Skin of body (tissue), 2 donors: ENCODE measurements around the gene SCGB1A1. TPM values are rescaled to one million over a fixed set of nuclear protein-coding genes. Genes with fewer than 3 reads are reported as not detected.
"Not testable (repeated sequence)": the region's sequence is repeated elsewhere in the genome, so short reads cannot be mapped to it uniquely, and the experiment has no call there.

ENCODE experiments used
- DNase-seq: peaks from one replicate; lab custom pipeline; 2025; lab: John Stamatoyannopoulos, UW
- total RNA-seq: library from RNA; depleted of rRNA; stranded (reverse); fragments of >200 nt; gene quantifications from one replicate; pipeline ENCODE4 v1.2.3, GENCODE V29; 2014

Gene SCGB1A1
- total RNA-seq, 1 donor from 2014 or later: not detected

DNA sequence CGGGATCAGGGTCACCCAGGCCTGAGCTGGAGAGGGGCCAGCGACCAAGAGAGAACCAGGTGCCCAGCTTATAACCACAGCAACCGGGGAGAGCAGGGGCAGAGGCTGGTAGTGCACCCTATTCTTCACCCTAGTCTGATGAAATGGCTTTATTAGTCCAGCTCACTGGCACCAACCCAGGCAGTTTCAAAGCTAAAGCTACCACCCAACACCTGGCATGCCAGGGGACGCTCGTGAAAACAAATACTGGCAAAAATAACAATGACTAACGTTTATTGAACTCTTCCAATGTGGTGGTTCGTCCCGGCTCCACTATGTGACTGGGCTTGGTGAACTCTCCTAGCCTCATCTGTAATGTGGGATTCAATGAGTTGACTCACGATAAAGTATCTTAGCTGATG is 30.6 kb downstream of the SCGB1A1 start:
- DNase-seq: no peak

DNA sequence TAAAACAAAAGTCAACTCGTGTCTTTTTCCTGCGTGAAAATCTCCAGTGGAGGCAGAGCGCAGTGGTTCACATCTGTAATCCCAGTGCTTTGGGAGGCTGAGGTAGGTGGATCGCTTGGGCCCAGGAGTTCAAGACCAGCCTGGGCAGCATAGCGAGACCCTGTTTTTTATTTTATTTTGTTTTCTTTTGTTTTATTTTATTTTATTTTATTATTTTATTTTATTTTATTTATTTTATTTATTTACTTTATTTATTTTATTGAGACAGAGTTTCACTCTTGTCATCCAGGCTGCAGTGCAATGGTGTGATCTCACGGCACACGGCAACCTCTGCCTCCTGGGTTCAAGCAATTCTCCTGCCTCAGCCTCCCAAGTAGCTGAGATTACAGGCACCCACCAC is 31.1 kb downstream of the SCGB1A1 start:
- not testable (repeated sequence) for DNase-seq

DNA sequence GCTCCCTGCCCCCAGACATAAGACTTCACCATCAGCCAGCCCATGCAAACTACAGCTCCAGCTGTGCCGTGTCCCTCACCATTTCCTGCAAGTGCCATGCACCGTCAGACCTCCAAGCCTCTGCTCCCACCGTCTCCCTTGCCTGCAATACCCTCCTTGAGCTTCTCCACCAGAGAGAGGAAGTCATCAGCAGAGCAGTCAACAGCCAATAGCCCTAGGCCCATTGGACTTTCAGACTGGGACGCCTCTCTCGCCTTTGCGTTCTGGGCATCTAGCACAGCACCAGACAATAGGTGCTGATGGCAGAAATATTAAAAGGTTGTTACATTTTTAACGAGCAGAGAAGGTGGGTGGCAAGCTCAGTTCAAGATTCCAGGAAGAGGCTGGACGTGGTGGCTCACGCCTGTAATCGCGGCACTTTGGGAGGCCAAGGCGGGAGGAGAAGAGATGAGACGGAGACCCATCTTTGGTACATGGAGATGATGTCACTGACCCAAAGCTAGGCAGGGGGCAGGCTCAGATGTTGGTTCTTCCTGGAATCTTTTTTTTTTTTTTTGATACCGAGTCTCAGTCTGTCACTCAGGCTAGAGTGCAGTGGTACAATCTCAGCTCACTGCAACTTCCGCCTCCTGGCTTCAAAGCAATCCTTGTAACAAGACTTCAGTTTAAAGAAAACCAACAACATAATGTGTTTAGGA is 31.9 kb downstream of the SCGB1A1 start:
- DNase-seq: no peak

DNA sequence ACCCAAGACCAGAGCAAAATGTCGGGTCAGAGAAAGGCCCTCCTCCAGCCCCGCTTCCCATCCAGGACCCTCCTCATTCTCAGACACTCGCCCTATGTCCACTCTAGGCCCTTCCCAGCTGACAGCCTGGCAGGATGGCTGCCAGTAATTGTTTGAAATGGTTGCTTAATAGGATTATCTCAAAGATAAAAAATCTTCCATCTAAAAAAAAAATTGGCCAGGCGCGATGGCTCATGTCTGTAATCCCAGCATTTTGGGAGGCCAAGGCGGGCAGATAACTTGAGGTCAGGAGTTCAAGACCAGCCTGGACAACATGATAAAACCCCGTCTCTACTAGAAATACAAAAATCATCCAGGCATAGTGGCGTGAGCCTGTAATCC is 32.4 kb downstream of the SCGB1A1 start:
- DNase-seq: no peak

DNA sequence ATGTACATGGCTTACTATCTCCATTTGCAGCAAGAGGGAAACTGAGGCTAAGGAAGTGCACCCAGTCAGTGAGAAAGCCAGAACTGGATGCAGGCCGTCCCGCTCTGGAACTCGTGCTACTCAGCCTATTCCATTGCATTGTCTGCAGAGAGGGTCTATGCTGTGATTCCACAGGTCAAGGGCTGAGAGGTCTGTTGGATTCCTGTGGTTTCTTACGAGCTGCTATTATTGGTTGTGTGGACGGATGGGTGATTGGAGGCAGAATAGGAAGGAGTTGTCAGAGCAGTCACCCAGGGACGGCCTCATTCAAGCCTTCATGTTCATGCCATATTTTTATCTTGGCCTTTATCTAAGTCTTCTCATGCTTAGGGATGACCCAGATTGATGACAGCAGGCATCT is 33.4 kb downstream of the SCGB1A1 start:
- no peak for DNase-seq

DNA sequence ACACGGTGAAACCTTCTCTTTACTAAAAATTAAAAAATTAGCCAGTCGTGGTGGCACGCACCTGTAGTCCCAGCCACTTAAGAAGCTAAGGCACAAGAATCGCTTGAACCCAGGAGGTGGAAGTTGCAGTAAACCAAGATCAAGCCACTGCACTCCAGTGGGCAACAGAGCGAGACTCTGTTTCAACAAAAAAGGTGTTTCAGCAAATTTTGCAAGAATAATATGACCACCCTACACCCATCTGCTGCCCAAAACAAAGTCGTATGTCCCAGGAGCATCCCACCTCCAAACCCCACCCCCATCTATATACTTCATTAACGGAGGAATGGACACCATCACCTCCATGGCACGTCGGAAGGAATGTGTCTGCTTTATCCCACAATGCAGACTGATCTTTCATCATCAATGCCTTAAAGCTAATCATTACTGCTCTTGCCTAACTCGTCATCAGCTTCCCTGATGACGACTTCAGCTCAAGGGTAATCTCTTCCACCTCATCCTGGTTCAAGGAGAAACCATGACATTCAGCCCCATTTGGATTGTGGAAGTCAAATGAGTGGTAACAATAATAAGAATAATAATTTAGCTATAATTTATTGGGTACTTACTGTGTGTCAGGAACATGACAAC is 34.1 kb downstream of the SCGB1A1 start:
- DNase-seq: no peak

DNA sequence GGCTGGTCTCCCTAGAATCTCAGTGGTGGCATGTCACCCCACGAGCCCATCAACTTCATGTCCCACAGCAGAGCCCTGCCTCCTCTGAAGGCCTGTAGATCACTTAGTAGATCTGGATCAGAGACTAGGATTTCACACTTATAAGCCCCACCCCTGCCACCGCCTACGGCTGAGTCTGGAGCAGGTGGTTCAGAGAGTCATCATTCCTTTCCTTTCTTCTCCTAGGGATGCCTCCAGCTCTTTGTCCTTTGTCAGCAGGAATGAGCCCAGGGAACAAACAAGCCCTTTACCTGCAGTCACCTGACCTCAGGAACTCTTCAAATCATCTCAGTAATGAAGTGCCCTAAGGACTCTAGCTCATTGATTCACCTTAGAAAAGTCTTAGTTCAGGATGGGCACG is 37.8 kb downstream of the SCGB1A1 start:
- no peak for DNase-seq

DNA sequence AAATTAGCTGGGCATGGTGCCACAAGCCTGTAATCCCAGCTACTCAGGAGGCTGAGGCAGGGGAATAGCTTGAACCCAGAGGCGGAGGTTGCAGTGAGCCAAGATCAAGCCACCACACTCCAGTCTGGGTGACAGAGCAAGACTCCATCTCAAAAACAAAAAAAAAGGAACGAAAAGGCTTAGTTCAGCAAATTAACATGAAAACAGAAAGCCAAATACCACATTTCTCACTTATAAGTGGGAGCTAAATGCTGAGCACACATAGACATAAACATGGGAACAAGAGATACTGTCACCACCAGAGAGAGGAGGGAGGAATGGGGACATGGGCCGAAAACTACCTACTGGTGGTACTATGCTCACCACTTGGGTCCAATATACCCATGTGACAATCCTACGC is 38.6 kb downstream of the SCGB1A1 start:
- DNase-seq: no peak

DNA sequence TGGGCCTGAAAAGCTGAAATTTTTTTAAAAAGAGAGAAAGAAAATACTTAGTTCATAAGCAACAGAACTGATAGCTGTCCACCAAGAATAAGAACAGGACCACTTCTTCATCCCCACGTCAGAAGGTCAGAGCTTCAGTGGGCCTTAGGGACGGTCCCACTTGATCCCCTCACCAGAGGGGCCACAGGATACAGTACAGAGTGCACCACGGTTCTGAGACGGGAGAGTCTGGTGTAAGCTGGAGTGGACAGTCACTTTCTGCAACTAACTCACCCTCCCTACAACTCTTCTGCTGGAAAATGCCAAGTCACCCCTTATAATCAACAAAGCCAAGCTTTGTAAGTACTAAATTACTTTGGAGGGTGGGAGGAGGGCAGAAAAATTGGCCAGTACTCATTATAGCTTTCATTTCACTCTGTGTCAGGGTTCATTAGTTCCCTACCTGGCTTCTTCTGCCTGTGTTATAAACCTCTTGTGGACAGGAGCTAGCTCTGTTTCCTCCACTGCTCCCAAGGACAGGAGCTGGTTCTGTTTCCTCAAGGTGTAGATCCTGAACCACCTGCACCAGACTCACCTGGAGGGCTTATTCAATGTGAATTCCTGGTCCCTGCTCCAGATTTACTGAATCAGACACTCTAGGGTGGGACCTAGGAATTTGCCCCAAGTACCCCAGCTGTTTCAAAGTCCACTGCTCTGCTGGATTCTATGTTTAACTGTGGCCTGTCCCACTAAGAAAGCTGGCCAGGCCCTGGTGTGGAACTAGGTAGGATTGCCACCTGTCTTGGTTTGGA is 39.6 kb downstream of the SCGB1A1 start:
- DNase-seq: no peak

DNA sequence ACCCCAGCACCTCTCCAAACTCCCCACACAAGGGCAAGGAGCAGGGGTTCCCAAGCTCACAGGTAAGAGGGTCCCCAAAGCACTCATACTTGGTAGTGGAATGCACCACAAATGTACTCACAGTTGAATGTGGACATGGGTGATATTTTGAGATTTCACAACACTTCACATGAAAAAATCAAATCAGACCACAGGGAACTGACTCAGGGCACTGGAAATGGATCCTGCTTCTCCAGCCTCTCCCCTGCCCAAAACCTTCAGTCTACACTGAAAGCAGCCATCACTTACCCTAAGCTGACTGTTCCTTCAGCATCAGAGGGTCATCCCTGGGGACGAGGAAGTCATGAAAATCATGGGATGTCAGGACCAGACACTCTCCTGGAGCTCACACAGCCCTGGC is 40.2 kb downstream of the SCGB1A1 start:
- DNase-seq: no peak

DNA sequence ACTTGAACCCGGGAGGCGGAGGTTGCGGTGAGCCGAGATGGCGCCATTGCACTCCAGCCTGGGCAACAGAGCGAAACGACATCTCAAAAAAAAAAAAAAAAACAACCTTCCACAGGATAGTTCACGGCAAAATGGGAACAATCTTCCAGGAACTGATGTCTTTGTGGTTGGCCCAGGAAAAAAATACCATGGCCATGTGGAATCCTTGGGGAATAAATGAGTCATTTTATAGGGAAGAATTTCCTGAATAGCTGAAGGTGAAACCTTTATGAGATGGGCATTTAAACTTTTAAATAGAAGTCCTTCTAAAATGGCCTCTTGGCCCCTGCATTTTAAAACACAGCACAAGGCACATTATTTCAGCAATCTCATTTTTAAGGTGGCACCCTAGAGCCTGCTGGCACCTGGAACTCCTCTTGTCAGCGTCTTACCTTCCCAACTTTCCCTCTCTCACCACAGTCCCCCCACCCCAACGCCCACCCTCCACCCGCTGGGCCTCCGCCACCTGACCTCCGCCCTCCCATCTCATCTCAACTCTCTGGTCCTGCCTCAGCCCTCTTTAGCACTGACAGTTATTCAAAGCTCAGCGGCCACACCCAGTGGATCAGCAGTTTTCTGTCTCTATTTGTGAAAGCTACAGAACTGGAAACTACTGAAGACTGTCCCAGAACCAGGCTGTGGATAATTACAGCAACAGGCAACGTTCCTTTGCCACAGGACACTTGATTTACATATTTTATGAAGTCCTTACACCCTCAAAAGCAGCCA is 43.1 kb downstream of the SCGB1A1 start:
- no peak for DNase-seq

DNA sequence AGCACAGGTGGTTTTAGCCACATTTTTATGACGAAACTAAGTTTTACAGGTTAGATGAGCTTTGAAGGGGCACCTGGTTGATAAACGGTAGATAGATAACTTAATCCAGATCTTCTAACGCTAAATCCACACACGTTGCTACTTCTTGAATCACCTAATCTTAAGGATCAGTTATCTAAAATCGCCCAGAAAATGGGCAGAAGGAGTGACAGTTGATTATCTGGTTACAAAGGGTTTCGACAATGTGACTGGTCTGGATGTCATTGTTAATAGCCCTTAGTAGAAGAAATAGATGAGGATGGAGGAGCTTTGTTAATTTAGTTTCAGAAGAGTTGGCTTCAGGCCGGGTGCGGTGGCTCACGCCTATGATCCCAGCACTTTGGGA is 43.7 kb downstream of the SCGB1A1 start:
- DNase-seq: no peak

DNA sequence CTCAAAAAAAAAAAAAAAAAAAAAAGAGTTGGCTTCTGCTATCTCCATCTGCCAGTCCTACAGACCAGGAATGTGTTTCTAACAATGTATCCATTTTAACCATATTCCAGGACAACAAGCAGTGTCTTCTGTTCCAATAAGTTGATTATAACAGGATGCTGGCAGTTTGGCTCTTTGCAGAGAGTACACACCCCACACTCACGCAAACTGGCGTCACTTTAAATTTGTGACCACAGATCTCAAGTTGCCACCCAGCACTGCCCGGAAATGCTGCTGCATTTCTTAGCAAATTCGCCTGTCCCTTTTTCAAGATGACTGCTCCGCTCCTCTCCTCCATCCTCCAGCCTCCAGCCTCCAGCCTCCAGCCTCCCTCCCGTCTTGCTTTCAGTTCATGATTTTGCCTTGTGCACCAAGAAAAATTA is 44.3 kb downstream of the SCGB1A1 start:
- DNase-seq: peak; percentile 21

DNA sequence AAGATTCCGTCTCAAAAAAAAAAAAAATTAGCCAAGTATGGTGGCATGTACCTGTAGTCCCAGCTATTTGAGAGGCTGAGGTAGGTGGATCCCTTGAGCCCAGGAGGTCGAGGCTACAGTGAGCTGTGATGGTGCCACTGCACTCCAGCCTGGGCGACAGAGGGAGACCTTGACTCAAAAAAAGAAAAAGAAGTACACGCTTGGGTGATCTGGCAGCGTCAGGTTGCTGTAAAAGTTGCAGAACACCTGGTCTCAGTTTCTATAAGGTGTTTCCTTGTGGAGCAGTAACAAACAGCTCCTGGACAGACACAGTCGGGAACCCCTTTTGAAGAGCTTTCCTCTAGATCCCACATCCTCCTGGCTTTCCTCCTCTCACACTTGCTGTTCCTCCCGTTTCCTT is 45.8 kb downstream of the SCGB1A1 start:
- DNase-seq: no peak

DNA sequence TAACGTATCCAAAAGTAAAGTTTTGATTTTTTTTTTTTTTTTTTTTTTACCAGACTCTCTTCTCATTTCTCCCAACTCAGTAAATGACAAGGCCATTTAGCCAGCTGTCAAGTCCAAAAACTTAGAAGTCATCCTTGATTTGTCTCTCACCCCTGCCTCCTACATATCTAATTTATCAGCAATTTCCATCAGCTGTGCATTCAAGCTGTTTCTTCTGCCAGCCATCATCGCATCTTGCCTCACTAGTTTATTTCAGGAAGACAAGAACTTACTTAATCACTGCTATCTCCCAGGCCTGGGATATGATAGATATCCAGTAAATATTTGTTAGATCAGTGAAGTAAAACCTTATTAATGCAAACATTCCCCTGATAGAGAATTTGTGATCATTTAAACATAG is 47.6 kb downstream of the SCGB1A1 start:
- no peak for DNase-seq

DNA sequence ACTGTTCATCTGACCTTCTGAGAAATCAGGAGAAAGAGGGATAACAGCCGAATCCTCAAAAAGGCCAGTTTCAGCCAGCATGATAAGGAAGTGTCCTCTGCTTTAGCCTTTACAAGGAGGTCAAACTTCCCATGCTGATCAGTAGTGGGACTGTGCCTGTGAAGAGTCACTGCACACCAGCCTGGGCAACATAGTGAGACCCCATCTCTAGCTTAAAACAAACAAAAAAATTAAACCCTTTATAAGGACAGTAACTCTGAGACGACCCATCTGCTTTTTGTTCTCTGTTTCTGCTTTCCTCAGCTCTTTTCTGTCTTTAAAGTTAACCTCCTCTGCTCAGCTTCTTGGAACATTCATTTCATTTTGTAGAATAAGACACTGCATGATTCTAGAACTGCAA is 49.7 kb downstream of the SCGB1A1 start:
- no peak for DNase-seq

DNA sequence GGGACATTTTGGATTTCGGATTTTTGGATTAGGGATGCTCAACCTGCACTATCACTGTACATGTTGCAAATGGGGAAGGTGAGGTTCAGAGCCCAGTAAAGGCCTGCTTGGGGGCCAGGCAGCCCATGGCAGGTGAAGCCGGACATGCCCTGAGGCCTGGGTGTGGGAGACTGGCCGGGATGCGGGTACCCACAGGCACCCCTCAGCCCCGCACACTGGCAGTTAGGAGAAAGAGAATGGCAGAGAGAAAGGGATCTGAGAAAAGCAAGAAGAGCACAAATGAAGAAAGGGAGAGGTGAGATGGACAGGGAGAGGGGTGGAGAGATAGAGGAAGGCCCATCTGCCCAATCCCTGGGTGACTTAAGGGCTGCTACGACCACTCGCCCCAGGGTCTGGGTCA is 52.8 kb downstream of the SCGB1A1 start:
- no peak for DNase-seq

DNA sequence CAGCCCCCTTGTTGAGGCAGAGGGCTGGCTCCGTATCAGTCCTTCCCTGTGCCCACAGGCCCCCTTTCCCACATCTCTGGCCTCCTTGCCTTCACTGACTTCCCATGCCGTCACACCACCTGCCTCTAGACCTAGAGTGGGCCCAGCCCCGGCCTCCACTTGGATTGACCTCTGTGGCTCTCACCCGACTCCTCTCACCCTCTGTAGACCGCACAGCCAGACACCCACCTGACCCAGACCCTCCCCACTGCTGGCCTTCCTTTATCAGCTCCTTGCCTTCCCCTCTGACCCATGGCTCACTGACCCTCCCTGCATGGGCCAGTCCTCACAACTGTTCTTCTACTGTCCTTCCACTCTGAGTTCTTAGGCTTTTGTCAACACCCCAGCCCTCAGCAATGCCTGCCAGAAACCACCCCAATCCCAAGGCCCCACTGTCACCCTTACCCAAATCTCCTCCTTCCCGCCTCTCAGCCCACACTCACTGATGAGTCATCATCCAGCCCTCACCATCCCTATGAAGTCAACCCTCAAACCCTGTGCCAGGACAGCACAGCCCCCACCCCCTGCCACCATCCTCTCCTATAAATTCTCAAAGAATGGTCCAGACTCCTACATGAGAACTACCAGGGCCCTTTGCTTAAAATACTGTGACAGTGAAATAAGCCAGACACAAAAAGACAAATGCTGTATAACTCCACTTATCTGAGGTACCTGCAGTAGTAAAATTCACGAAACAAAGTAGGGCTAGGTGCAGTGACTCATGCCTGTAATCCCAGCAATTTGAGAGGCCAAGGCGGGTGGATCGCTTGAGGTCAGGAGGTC is 53.4 kb downstream of the SCGB1A1 start:
- no peak for DNase-seq
